H9 (cell line): ENCODE results near the gene SPHK2. TPM values are rescaled to one million over a fixed set of nuclear protein-coding genes. Genes with fewer than 3 reads are reported as not detected.

Experiments used
- DNase-seq: peaks from one replicate; pipeline ENCODE4 v3.0.0-alpha.2; 2017
- H2AFZ ChIP-seq: one replicate; pipeline ENCODE4 v1.6.1; 2013; ENCODE audit warnings: mild to moderate bottlenecking, low read length, control low read depth, moderate library complexity
- H2AK5ac ChIP-seq: 2 replicates; pipeline ENCODE4 v1.6.1; 2013; ENCODE audit warnings: low read length, control low read depth, mixed read lengths; ENCODE audit not compliant: insufficient read length
- H2BK120ac ChIP-seq: one replicate; pipeline ENCODE4 v1.6.1; 2013; ENCODE audit warnings: low read depth, mild to moderate bottlenecking, low read length, control low read depth, inconsistent platforms; ENCODE audit not compliant: poor library complexity, severe bottlenecking
- H2BK12ac ChIP-seq: 2 replicates; pipeline ENCODE4 v1.6.1; 2013; ENCODE audit warnings: low read length, control low read depth, mixed read lengths, low read depth; ENCODE audit not compliant: insufficient read length
- H2BK15ac ChIP-seq: 2 replicates; pipeline ENCODE4 v1.6.1; 2013; ENCODE audit warnings: low read depth, low read length, control low read depth
- H2BK20ac ChIP-seq: one replicate; pipeline ENCODE4 v1.6.1; 2013; ENCODE audit warnings: low read depth, mild to moderate bottlenecking, low read length, control low read depth, inconsistent platforms; ENCODE audit not compliant: poor library complexity, severe bottlenecking
- H2BK5ac ChIP-seq: 2 replicates; pipeline ENCODE4 v1.6.1; 2013; ENCODE audit warnings: low read length, control low read depth, mixed read lengths; ENCODE audit not compliant: insufficient read length
- H3K14ac ChIP-seq: 2 replicates; pipeline ENCODE4 v1.6.1; 2013; ENCODE audit warnings: low read length, control low read depth; ENCODE audit not compliant: insufficient read depth
- H3K18ac ChIP-seq: 2 replicates; pipeline ENCODE4 v1.6.1; 2013; ENCODE audit warnings: low read depth, mild to moderate bottlenecking, mixed read lengths, low read length, control low read depth; ENCODE audit not compliant: insufficient read length
- H3K23ac ChIP-seq: 2 replicates; pipeline ENCODE4 v1.6.1; 2013; ENCODE audit warnings: low read length, control low read depth, mixed read lengths, low read depth; ENCODE audit not compliant: insufficient read length
- H3K23me2 ChIP-seq: 2 replicates; pipeline ENCODE4 v1.6.1; 2013; ENCODE audit warnings: low read depth, mild to moderate bottlenecking, mixed read lengths, low read length, control low read depth; ENCODE audit not compliant: insufficient read length, poor library complexity, severe bottlenecking
- H3K27ac ChIP-seq: 2 replicates; pipeline ENCODE4 v1.5.1; 2013; ENCODE audit warnings: low read length, control low read depth, mixed read lengths, low read depth; ENCODE audit not compliant: insufficient read length
- H3K27me3 ChIP-seq: 2 replicates; pipeline ENCODE4 v1.6.1; 2013; ENCODE audit warnings: low read length, control low read depth, inconsistent platforms; ENCODE audit not compliant: insufficient read depth
- H3K4ac ChIP-seq: 2 replicates; pipeline ENCODE4 v1.6.1; 2013; ENCODE audit warnings: low read depth, mild to moderate bottlenecking, control low read depth, inconsistent platforms, low read length, moderate library complexity
- H3K4me1 ChIP-seq: 2 replicates; pipeline ENCODE4 v1.6.1; 2013; ENCODE audit warnings: low read length, control low read depth, inconsistent platforms; ENCODE audit not compliant: insufficient read depth
- H3K4me2 ChIP-seq: 2 replicates; pipeline ENCODE4 v1.6.1; 2013; ENCODE audit warnings: low read length, control low read depth, mixed read lengths; ENCODE audit not compliant: insufficient read length, insufficient read depth
- H3K56ac ChIP-seq: 2 replicates; pipeline ENCODE4 v1.6.1; 2013; ENCODE audit warnings: low read depth, mild to moderate bottlenecking, mixed read lengths, low read length, control low read depth; ENCODE audit not compliant: insufficient read length
- H3K79me1 ChIP-seq: 2 replicates; pipeline ENCODE4 v1.6.1; 2013; ENCODE audit warnings: low read depth, mild to moderate bottlenecking, moderate library complexity, low read length, control low read depth, inconsistent platforms; ENCODE audit not compliant: insufficient read depth, poor library complexity, severe bottlenecking
- H3K79me2 ChIP-seq: 2 replicates; pipeline ENCODE4 v1.6.1; 2013; ENCODE audit warnings: low read length, control low read depth, inconsistent platforms; ENCODE audit not compliant: insufficient read depth
- H3K9ac ChIP-seq: 2 replicates; pipeline ENCODE4 v1.6.1; 2013; ENCODE audit warnings: low read length, control low read depth, mixed read lengths; ENCODE audit not compliant: insufficient read length; ENCODE audit errors: extremely low read depth
- H3K9me3 ChIP-seq: one replicate; pipeline ENCODE4 v1.6.1; 2013; ENCODE audit warnings: low read depth, low read length, inconsistent platforms; ENCODE audit not compliant: control insufficient read depth
- H3T11ph ChIP-seq: one replicate; pipeline ENCODE4 v1.6.1; 2013; ENCODE audit warnings: mild to moderate bottlenecking, low read length, control low read depth, inconsistent platforms
- H4K20me1 ChIP-seq: one replicate; pipeline ENCODE4 v1.6.1; 2013; ENCODE audit not compliant: control insufficient read depth, insufficient read length, insufficient read depth
- H4K5ac ChIP-seq: 2 replicates; pipeline ENCODE4 v1.6.1; 2013; ENCODE audit warnings: low read depth, mild to moderate bottlenecking, mixed read lengths, low read length, control low read depth; ENCODE audit not compliant: insufficient read length
- H4K8ac ChIP-seq: replicated peaks from 2 replicates; pipeline ENCODE4 v1.6.1; 2013; ENCODE audit warnings: low read length, control low read depth, mixed read lengths, low read depth; ENCODE audit not compliant: insufficient read length
- H4K91ac ChIP-seq: 2 replicates; pipeline ENCODE4 v1.6.1; 2013; ENCODE audit warnings: low read depth, mild to moderate bottlenecking, moderate library complexity, mixed read lengths, low read length, control low read depth; ENCODE audit not compliant: insufficient read length
- H3K27ac Mint-ChIP-seq, 3 experiments: 2 replicates in 2 of 3; 3 replicates in 1 of 3; pipeline ENCODE4 v1.8.0; 2020 to 2021; ENCODE audit warnings: mixed read lengths in 3 of 3, mild to moderate bottlenecking in 1 of 3, moderate library complexity in 1 of 3
- H3K27me3 Mint-ChIP-seq: 2 replicates; pipeline ENCODE4 v1.8.0; 2021; ENCODE audit warnings: low read depth, mild to moderate bottlenecking, moderate library complexity, mixed read lengths
- H3K36me3 Mint-ChIP-seq, 3 experiments: 2 replicates in 2 of 3; 3 replicates in 1 of 3; pipeline ENCODE4 v1.8.0; 2020 to 2021; ENCODE audit warnings: low read depth in 3 of 3, mixed read lengths in 3 of 3; ENCODE audit not compliant: insufficient read depth in 1 of 3
- H3K4me1 Mint-ChIP-seq, 2 experiments: 2 replicates each; pipeline ENCODE4 v1.8.0; 2020; ENCODE audit warnings: mixed read lengths in 2 of 2
- H3K4me3 Mint-ChIP-seq, 2 experiments: 2 replicates in 1 of 2; 3 replicates in 1 of 2; pipeline ENCODE4 v1.8.0; 2020 to 2021; ENCODE audit warnings: mild to moderate bottlenecking in 2 of 2, mixed read lengths in 2 of 2, moderate library complexity in 1 of 2
- H3K9me3 Mint-ChIP-seq, 2 experiments: 2 replicates in 1 of 2; 3 replicates in 1 of 2; pipeline ENCODE4 v1.8.0; 2020; ENCODE audit warnings: mild to moderate bottlenecking in 2 of 2, mixed read lengths in 2 of 2, moderate library complexity in 1 of 2
- WGBS: extraction: QIAGEN DNeasy Blood & Tissue Kit; methylation state at CpG from one replicate; pipeline ENCODE4 v1.1.7; 2013; ENCODE audit warnings: missing lambda C conversion rate, low lambda C conversion rate, mixed read lengths; ENCODE audit not compliant: insufficient read length; ENCODE audit errors: extremely low coverage; 5-methylcytosine and 5-hydroxymethylcytosine counted together
- total RNA-seq: library from RNA; stranded (reverse); gene quantifications from 2 replicates; pipeline ENCODE4 v1.2.1, GENCODE V29; 2021
- TF ChIP-seq, protein P1 (sequence below): fragments of 200-600 bp; sonication (generic); conservative IDR thresholded peaks from 3 replicates; pipeline ENCODE4 v1.8.0; 2021; ENCODE audit warnings: antibody characterized with exemption, mild to moderate bottlenecking

Gene SPHK2
- total RNA-seq, 1 experiment from 2014 or later, result 57.2 TPM

DNA sequence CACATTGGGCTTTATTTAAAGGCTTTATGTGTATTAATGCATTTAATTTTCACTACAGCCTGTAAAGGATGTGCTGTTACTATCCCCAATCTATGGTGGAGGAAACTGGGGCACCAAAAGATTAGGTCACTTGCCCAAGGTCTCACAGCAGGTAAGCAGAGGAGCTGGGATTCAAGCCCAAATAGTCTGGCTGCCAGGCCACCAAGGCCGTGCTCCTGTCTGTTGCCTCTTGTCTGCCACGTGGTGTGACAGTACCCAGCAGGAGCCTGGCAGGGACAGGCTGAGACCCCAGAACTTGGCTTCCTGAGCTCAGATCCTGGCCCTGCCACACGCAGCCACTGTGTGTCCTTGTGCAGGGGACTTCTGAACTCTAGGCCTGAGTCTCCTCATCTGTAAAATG lies 49.0 kb downstream of the SPHK2 start:
- Histone ChIP-seq H4K8ac (no peak overlapping the region), H3K9ac (no peak overlapping the region), H2BK5ac (no peak overlapping the region), H3K23ac (no peak overlapping the region), H3K14ac (no peak overlapping the region; the same call in 1 of the 2 replicates), H3K56ac (no peak overlapping the region), H3K4me1 (no peaks in the 10 kb centered on the region), H3K4me2 (no peak overlapping the region), H2BK15ac (no peak overlapping the region; the same call in 1 of the 2 replicates), H4K20me1 (peaks cover 2% of the 10 kb centered on the region), H3K9me3 (no peaks in the 10 kb centered on the region), H3K27ac (no peak overlapping the region), H3K79me1 (no peaks in the 10 kb centered on the region), H2BK20ac (no peak overlapping the region), H3T11ph (no peak overlapping the region), H2AFZ (no peak overlapping the region), H2BK12ac (no peak overlapping the region), H2BK120ac (no peak overlapping the region), H3K27me3 (no peaks in the 10 kb centered on the region), H4K91ac (no peak overlapping the region), H4K5ac (no peak overlapping the region), H2AK5ac (no peak overlapping the region), H3K4ac (no peak overlapping the region), H3K23me2 (no peaks in the 10 kb centered on the region), H3K79me2 (no peaks in the 10 kb centered on the region), H3K18ac (no peak overlapping the region)
- H3K36me3 Mint-ChIP-seq, result peaks cover 0 to 9% (median 7%) of the 10 kb centered on the region in 3 experiments; a peak in 5 of 7 replicates
- DNase-seq, result no peak
- peaks cover 8 to 11% of the 10 kb centered on the region in 2 experiments for H3K9me3 Mint-ChIP-seq
- no peak overlapping the region for H3K4me3 Mint-ChIP-seq
- H3K27ac Mint-ChIP-seq, result no peak overlapping the region
- no peaks in the 10 kb centered on the region for H3K27me3 Mint-ChIP-seq
- H3K4me1 Mint-ChIP-seq, result peaks cover 7 to 14% of the 10 kb centered on the region in 2 experiments
- TF ChIP-seq, protein P1, sequence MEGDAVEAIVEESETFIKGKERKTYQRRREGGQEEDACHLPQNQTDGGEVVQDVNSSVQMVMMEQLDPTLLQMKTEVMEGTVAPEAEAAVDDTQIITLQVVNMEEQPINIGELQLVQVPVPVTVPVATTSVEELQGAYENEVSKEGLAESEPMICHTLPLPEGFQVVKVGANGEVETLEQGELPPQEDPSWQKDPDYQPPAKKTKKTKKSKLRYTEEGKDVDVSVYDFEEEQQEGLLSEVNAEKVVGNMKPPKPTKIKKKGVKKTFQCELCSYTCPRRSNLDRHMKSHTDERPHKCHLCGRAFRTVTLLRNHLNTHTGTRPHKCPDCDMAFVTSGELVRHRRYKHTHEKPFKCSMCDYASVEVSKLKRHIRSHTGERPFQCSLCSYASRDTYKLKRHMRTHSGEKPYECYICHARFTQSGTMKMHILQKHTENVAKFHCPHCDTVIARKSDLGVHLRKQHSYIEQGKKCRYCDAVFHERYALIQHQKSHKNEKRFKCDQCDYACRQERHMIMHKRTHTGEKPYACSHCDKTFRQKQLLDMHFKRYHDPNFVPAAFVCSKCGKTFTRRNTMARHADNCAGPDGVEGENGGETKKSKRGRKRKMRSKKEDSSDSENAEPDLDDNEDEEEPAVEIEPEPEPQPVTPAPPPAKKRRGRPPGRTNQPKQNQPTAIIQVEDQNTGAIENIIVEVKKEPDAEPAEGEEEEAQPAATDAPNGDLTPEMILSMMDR, result no peak
- WGBS, result no CpG with 5 or more reads among the region's 3 CpGs
